Gastrocnemius medialis (tissue), 4 donors: Measurements from ENCODE around the gene MT1E.

Experiments
- POLR2A ChIP-seq, 2 donors: fragments of 450-650 bp; IDR thresholded peaks; one replicate each; pipeline ENCODE4 v1.6.1; 2017; ENCODE audit warnings: antibody characterized with exemption in 2 of 2, mild to moderate bottlenecking in 2 of 2, moderate library complexity in 2 of 2
- TF ChIP-seq, protein P1 (sequence below), 5 experiments: fragments of 450-650 bp in 3 of 5; fragments of 200-600 bp in 2 of 5; sonication (generic) in 2 of 5; IDR thresholded peaks in 4 of 5; conservative IDR thresholded peaks in 1 of 5; 1 replicate in 4 of 5; 2 replicates in 1 of 5; pipeline ENCODE4 v1.5.1; 2016 to 2019; ENCODE audit warnings: antibody characterized with exemption in 5 of 5, mild to moderate bottlenecking in 3 of 5, moderate library complexity in 3 of 5

DNA sequence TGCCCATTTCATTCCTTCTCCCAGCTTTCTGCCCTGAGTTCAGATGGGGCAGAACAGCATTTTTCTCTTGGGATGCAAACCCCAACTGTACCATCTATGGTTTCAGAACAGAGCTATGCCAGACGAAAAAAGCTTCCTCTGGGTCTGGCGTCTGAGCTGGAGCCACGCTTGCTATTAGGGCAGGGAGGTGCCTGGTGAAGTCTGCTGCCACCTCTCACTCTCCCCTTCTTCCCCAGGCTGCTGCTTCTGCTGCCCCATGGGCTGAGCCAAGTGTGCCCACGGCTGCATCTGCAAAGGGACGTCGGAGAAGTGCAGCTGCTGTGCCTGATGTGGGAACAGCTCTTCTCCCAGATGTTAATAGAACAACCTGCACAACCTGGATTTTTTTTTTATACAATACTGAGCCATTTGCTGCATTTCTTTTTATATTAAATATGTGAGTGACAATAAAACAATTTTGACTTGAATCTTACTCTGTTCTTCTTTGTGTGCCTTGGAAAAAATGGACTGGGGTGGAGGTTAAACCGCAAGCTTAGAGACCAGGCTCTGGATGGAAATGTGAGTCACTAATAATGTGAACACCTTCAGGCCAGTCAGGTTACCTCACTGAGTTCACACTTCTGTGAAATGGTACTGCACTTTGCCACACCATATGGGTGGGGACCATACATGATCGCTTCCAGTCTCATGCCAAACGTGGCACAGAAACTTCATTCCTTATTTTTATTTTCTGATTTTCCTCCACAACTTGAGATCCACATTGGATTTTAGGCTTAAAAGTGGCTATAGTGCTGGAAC is 11.2 kb downstream of the MT1E start:
- TF ChIP-seq, protein P1, sequence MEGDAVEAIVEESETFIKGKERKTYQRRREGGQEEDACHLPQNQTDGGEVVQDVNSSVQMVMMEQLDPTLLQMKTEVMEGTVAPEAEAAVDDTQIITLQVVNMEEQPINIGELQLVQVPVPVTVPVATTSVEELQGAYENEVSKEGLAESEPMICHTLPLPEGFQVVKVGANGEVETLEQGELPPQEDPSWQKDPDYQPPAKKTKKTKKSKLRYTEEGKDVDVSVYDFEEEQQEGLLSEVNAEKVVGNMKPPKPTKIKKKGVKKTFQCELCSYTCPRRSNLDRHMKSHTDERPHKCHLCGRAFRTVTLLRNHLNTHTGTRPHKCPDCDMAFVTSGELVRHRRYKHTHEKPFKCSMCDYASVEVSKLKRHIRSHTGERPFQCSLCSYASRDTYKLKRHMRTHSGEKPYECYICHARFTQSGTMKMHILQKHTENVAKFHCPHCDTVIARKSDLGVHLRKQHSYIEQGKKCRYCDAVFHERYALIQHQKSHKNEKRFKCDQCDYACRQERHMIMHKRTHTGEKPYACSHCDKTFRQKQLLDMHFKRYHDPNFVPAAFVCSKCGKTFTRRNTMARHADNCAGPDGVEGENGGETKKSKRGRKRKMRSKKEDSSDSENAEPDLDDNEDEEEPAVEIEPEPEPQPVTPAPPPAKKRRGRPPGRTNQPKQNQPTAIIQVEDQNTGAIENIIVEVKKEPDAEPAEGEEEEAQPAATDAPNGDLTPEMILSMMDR (IDR thresholded peaks at IDR 0.05 in 4 of 5, conservative IDR thresholded peaks at IDR 0.05 in 1 of 5) = no peak
- no peak for TF ChIP-seq POLR2A (IDR thresholded peaks at IDR 0.05)
